NCI-H345 (cell line): ENCODE data around the gene KIFAP3.
"Not testable (repeated sequence)": the region's sequence is repeated elsewhere in the genome, so short reads cannot be mapped to it uniquely, and the experiment has no call there.

Experiments
- DNase-seq: peaks from one replicate; lab custom pipeline; 2025; lab: John Stamatoyannopoulos, UW

KIFAP3 gene

GRCh38 chr1:169924063-169924462 lies 150.4 kb downstream of the KIFAP3 start:
- DNase-seq = no peak

- DNase-seq = no peak
Measured at GRCh38 chr1:169921080-169921479, 153.4 kb downstream of the KIFAP3 start.

GRCh38 chr1:169918927-169919326 lies 155.6 kb downstream of the KIFAP3 start:
- DNase-seq = no peak

- DNase-seq = not testable (repeated sequence)
Measured at GRCh38 chr1:169918220-169918619, 156.3 kb downstream of the KIFAP3 start.

- DNase-seq = no peak
Measured at GRCh38 chr1:169915150-169915549, 159.3 kb downstream of the KIFAP3 start.

- DNase-seq = no peak
Measured at GRCh38 chr1:169914531-169914930, 160.0 kb downstream of the KIFAP3 start.

- DNase-seq = no peak
Measured at GRCh38 chr1:169909499-169909898, 165.0 kb downstream of the KIFAP3 start.

- DNase-seq = no peak
Measured at GRCh38 chr1:169906938-169907337, 167.6 kb downstream of the KIFAP3 start.

- no peak for DNase-seq
Measured at GRCh38 chr1:169904834-169905233, 169.7 kb downstream of the KIFAP3 start.

- no peak for DNase-seq
Measured at GRCh38 chr1:169902751-169903150, 171.7 kb downstream of the KIFAP3 start.

- no peak for DNase-seq
Measured at GRCh38 chr1:169901115-169901514, 173.4 kb downstream of the KIFAP3 start.

- no peak for DNase-seq
Measured at GRCh38 chr1:169900571-169900970, 173.9 kb downstream of the KIFAP3 start.

GRCh38 chr1:169899519-169900217 lies 174.8 kb downstream of the KIFAP3 start:
- no peak for DNase-seq

GRCh38 chr1:169896013-169896412 lies 178.5 kb downstream of the KIFAP3 start:
- no peak for DNase-seq

GRCh38 chr1:169894424-169895145 lies 179.9 kb downstream of the KIFAP3 start:
- no peak for DNase-seq

GRCh38 chr1:169893645-169894423 lies 180.7 kb downstream of the KIFAP3 start, which contains the start of gene SCYL3:
SCYL3 (minus strand) TSS chr1:169893896; CDS start chr1:169888840, 5,056 bp downstream.
- peak; percentile 98 for DNase-seq

- no peak for DNase-seq
Measured at GRCh38 chr1:169892927-169893644, 181.4 kb downstream of the KIFAP3 start.

GRCh38 chr1:169892176-169892926 lies 182.1 kb downstream of the KIFAP3 start:
- DNase-seq = no peak

GRCh38 chr1:169891539-169891885 lies 183.0 kb downstream of the KIFAP3 start:
- DNase-seq = no peak

- DNase-seq = no peak
Measured at GRCh38 chr1:169890761-169891538, 183.5 kb downstream of the KIFAP3 start.

GRCh38 chr1:169889871-169890270 lies 184.6 kb downstream of the KIFAP3 start:
- DNase-seq = no peak
